Neural cell (in vitro differentiated cells): ENCODE measurements around the gene FGF5.

ENCODE experiments used
- CTCF ChIP-seq: fragments of 450-650 bp; IDR thresholded peaks from 2 replicates; pipeline ENCODE4 v1.5.1; 2014; ENCODE audit warnings: antibody characterized with exemption, mild to moderate bottlenecking, moderate library complexity; ENCODE audit not compliant: poor library complexity, severe bottlenecking
- POLR2AphosphoS5 ChIP-seq: IDR thresholded peaks from 2 replicates; pipeline ENCODE4 v1.6.1; 2012
- RAD21 ChIP-seq: fragments of 450-650 bp; conservative IDR thresholded peaks from 2 replicates; pipeline ENCODE4 v1.6.1; 2014; ENCODE audit warnings: antibody characterized with exemption, mild to moderate bottlenecking, moderate library complexity

GRCh38 chr4:80334568-80334967, 68.1 kb downstream of the FGF5 start:
- TF ChIP-seq CTCF: no peak
- TF ChIP-seq POLR2AphosphoS5: no peak
- TF ChIP-seq RAD21: no peak
